ENCODE results near the gene UBC. TPM values are rescaled to one million over a fixed set of nuclear protein-coding genes. Genes with fewer than 3 reads are reported as not detected.

Gene UBC
- total and polyA plus RNA-seq, 2 experiments from 2014 or later: 1,267 to 1,410 TPM

GRCh38 chr12:124917841-124918621 is 3.6 kb upstream of the UBC start:
- H3K4me1 ChIP-seq (ENCODE audit: insufficient read depth): peaks cover 34% of the 10 kb centered on the region
- H3K4me3 ChIP-seq: peak overlapping the region; percentile 21
- H4K20me1 ChIP-seq (ENCODE audit: insufficient read depth, poor library complexity, severe bottlenecking): peaks cover 13% of the 10 kb centered on the region
- H3K36me3 ChIP-seq (replicated peaks; ENCODE audit: insufficient read depth, low read depth): no peaks in the 10 kb centered on the region
- peaks cover 18% of the 10 kb centered on the region for H3K79me2 ChIP-seq
- no peaks in the 10 kb centered on the region for H3K27me3 ChIP-seq
- H3K9me3 ChIP-seq (ENCODE audit: low read depth): no peaks in the 10 kb centered on the region
- peak overlapping the region; percentile 76 for H3K4me2 ChIP-seq
- H3K9me2 ChIP-seq (replicated peaks; ENCODE audit: insufficient read depth): no peaks in the 10 kb centered on the region
- H3K27ac ChIP-seq: peak overlapping the region; percentile 98
- TF ChIP-seq CTCF (IDR thresholded peaks at IDR 0.05; ENCODE audit: poor library complexity): no peak
- no peak for TF ChIP-seq EZH2phosphoT487 (IDR thresholded peaks at IDR 0.05; ENCODE audit: low read depth, severe bottlenecking, unreplicated experiment)
- no peak for TF ChIP-seq EZH2 (IDR thresholded peaks at IDR 0.05; ENCODE audit: borderline replicate concordance)
- 64% methylated on average over 12 of the region's 12 CpGs for WGBS (ENCODE audit: low lambda C conversion rate, missing lambda C conversion rate)
- H2AFZ ChIP-seq: no peak overlapping the region
- DNase-seq (ENCODE audit: low spot score): peak; percentile 49

GRCh38 chr12:124917135-124917840 is 2.8 kb upstream of the UBC start:
- TF ChIP-seq CTCF (IDR thresholded peaks at IDR 0.05; ENCODE audit: poor library complexity) (no peak), EZH2 (IDR thresholded peaks at IDR 0.05; ENCODE audit: borderline replicate concordance) (no peak), EZH2phosphoT487 (IDR thresholded peaks at IDR 0.05; ENCODE audit: low read depth, severe bottlenecking, unreplicated experiment) (no peak)
- peaks cover 23% of the 10 kb centered on the region for H3K79me2 ChIP-seq
- H3K4me3 ChIP-seq: peak overlapping the region; percentile 21
- peak; percentile 98 for DNase-seq (ENCODE audit: low spot score)
- H3K4me1 ChIP-seq (ENCODE audit: insufficient read depth): peaks cover 34% of the 10 kb centered on the region
- no peaks in the 10 kb centered on the region for H3K27me3 ChIP-seq
- no peaks in the 10 kb centered on the region for H3K36me3 ChIP-seq (replicated peaks; ENCODE audit: insufficient read depth, low read depth)
- H2AFZ ChIP-seq: no peak overlapping the region
- 2% methylated on average over 15 of the region's 19 CpGs for WGBS (ENCODE audit: low lambda C conversion rate, missing lambda C conversion rate)
- H3K9me3 ChIP-seq (ENCODE audit: low read depth): no peaks in the 10 kb centered on the region
- H3K27ac ChIP-seq: peak overlapping the region; percentile 98
- H4K20me1 ChIP-seq (ENCODE audit: insufficient read depth, poor library complexity, severe bottlenecking): peaks cover 20% of the 10 kb centered on the region
- H3K9me2 ChIP-seq (replicated peaks; ENCODE audit: insufficient read depth): no peaks in the 10 kb centered on the region
- peak overlapping the region; percentile 79 for H3K4me2 ChIP-seq

GRCh38 chr12:124916374-124917134 is 2.1 kb upstream of the UBC start:
- 29% methylated on average over 5 of the region's 5 CpGs for WGBS (ENCODE audit: low lambda C conversion rate, missing lambda C conversion rate)
- peak; percentile 88 for DNase-seq (ENCODE audit: low spot score)
- H2AFZ ChIP-seq: no peak overlapping the region
- H3K36me3 ChIP-seq (replicated peaks; ENCODE audit: insufficient read depth, low read depth): no peaks in the 10 kb centered on the region
- H3K9me2 ChIP-seq (replicated peaks; ENCODE audit: insufficient read depth): no peaks in the 10 kb centered on the region
- H3K9me3 ChIP-seq (ENCODE audit: low read depth): no peaks in the 10 kb centered on the region
- H4K20me1 ChIP-seq (ENCODE audit: insufficient read depth, poor library complexity, severe bottlenecking): peaks cover 22% of the 10 kb centered on the region
- H3K4me1 ChIP-seq (ENCODE audit: insufficient read depth): peaks cover 35% of the 10 kb centered on the region
- peak overlapping the region; percentile 79 for H3K4me2 ChIP-seq
- TF ChIP-seq CTCF (IDR thresholded peaks at IDR 0.05; ENCODE audit: poor library complexity) (no peak), EZH2phosphoT487 (IDR thresholded peaks at IDR 0.05; ENCODE audit: low read depth, severe bottlenecking, unreplicated experiment) (no peak), EZH2 (IDR thresholded peaks at IDR 0.05; ENCODE audit: borderline replicate concordance) (no peak)
- H3K79me2 ChIP-seq: peaks cover 25% of the 10 kb centered on the region
- H3K27ac ChIP-seq: peak overlapping the region; percentile 98
- H3K27me3 ChIP-seq: no peaks in the 10 kb centered on the region
- peak overlapping the region; percentile 9 for H3K4me3 ChIP-seq

Measured in hepatocyte (in vitro differentiated cells).